Measurements from ENCODE around the gene LMBRD1. TPM values are rescaled to one million over a fixed set of nuclear protein-coding genes. Genes with fewer than 3 reads are reported as not detected.

The LMBRD1 gene
- polyA plus RNA-seq, 1 donor (not counting 4 experiments of a cell fraction or from before 2014, with no cell fraction given) = 30.1 TPM

DNA sequence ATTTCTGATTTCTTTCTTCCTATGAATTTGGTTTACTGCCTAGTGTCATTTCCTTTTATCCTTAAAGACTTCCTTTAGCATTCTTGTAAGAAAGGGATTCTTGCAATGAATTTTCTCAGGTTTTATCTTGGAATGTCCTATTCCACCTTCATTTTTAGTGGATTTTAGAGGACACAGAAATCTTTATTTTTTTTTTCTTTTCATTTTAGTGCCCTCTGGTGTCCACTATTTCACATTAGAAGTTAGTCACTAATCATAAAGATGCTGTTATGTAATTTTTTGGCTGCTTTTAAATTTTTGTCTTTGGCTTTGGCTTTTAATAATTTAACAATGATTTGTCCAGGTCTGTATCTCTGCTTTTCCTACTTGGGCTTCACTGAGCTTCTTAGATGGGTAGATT lies 28.1 kb downstream of the LMBRD1 start:
- dilution Hi-C loops (cut with MboI; ENCODE audit: extremely low pct_ligation_motif_present, low sequenced_read_pairs) = no loop called here

DNA sequence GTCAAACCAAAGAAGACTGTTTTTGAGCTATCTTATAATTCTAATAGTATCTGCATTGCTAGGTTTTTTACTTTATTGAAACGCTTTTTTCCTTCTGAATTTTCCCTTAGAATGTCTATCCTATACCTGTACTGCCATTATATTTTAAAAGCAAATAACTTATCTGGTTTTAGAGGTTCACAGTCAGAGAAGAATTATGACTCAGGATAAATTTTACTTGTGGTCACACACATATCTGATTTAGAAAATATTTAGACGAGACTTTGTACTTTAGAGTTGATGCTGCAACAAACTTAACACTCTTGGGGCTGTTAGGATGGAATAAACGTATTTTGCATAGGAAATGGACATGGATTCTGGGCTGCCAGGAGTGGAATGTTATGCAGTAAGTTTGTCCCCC lies 33.0 kb downstream of the LMBRD1 start:
- Histone ChIP-seq H3K27ac (ENCODE audit: control insufficient read depth, insufficient read depth, low read length) (no peak overlapping the region), H3K4me2 (ENCODE audit: control insufficient read depth, extremely low read depth, insufficient read depth, low read depth, low read length) (no peak overlapping the region), H3K36me3 (ENCODE audit: control insufficient read depth in 2 of 2, extremely low read depth in 1 of 2, insufficient read depth in 2 of 2, low read length in 2 of 2) (peaks cover 0 to 2% of the 10 kb centered on the region in 2 experiments), H3K27me3 (ENCODE audit: control insufficient read depth, extremely low read depth, insufficient read depth, low read length) (no peaks in the 10 kb centered on the region), H3K9me1 (ENCODE audit: control insufficient read depth, extremely low read depth, insufficient read depth, low read length) (no peaks in the 10 kb centered on the region), H4K20me1 (ENCODE audit: control insufficient read depth, extremely low read depth, insufficient read depth, low read length) (no peaks in the 10 kb centered on the region), H3K79me2 (ENCODE audit: control insufficient read depth, insufficient read depth, low read length) (no peaks in the 10 kb centered on the region), H3K9ac (ENCODE audit: control insufficient read depth, extremely low read depth, insufficient read depth, low read length) (no peak overlapping the region), H3K4me1 (ENCODE audit: control insufficient read depth, extremely low read depth, insufficient read depth, low read length) (no peaks in the 10 kb centered on the region), H3K9me3 (ENCODE audit: control insufficient read depth, low read depth, low read length) (no peaks in the 10 kb centered on the region), H3K4me3 (ENCODE audit: control insufficient read depth in 2 of 3, extremely low read depth in 1 of 3, insufficient read depth in 2 of 3, low read depth in 1 of 3, low read length in 3 of 3) (no peak overlapping the region), H2AFZ (ENCODE audit: control insufficient read depth, low read length) (no peak overlapping the region)
- DNase-seq (ENCODE audit: low read depth, low spot score) = no peak
- FAIRE-seq = no peak
- TF ChIP-seq, protein P1, sequence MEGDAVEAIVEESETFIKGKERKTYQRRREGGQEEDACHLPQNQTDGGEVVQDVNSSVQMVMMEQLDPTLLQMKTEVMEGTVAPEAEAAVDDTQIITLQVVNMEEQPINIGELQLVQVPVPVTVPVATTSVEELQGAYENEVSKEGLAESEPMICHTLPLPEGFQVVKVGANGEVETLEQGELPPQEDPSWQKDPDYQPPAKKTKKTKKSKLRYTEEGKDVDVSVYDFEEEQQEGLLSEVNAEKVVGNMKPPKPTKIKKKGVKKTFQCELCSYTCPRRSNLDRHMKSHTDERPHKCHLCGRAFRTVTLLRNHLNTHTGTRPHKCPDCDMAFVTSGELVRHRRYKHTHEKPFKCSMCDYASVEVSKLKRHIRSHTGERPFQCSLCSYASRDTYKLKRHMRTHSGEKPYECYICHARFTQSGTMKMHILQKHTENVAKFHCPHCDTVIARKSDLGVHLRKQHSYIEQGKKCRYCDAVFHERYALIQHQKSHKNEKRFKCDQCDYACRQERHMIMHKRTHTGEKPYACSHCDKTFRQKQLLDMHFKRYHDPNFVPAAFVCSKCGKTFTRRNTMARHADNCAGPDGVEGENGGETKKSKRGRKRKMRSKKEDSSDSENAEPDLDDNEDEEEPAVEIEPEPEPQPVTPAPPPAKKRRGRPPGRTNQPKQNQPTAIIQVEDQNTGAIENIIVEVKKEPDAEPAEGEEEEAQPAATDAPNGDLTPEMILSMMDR (optimal IDR thresholded peaks at IDR 0.05 in 1 of 3, IDR thresholded peaks at IDR 0.05 in 1 of 3, conservative IDR thresholded peaks at IDR 0.05 in 1 of 3; ENCODE audit: extremely low read depth in 1 of 3, insufficient read depth in 2 of 3, low read length in 3 of 3) = no peak
- no peak for TF ChIP-seq EZH2 (IDR thresholded peaks at IDR 0.05; ENCODE audit: low read length)
- dilution Hi-C loops (cut with MboI; ENCODE audit: extremely low pct_ligation_motif_present, low sequenced_read_pairs) = no loop called here

More for the DNA sequence above, 28.1 kb downstream of the LMBRD1 start:
- Histone ChIP-seq H3K27me3 (ENCODE audit: control insufficient read depth, extremely low read depth, insufficient read depth, low read length) (no peaks in the 10 kb centered on the region), H3K4me1 (ENCODE audit: control insufficient read depth, extremely low read depth, insufficient read depth, low read length) (no peaks in the 10 kb centered on the region), H3K9me3 (ENCODE audit: control insufficient read depth, low read depth, low read length) (no peaks in the 10 kb centered on the region), H3K4me2 (ENCODE audit: control insufficient read depth, extremely low read depth, insufficient read depth, low read depth, low read length) (no peak overlapping the region), H3K36me3 (ENCODE audit: control insufficient read depth in 2 of 2, extremely low read depth in 1 of 2, insufficient read depth in 2 of 2, low read length in 2 of 2) (peaks cover 0 to 2% of the 10 kb centered on the region in 2 experiments), H3K9me1 (ENCODE audit: control insufficient read depth, extremely low read depth, insufficient read depth, low read length) (no peaks in the 10 kb centered on the region), H3K27ac (ENCODE audit: control insufficient read depth, insufficient read depth, low read length) (no peak overlapping the region), H2AFZ (ENCODE audit: control insufficient read depth, low read length) (no peak overlapping the region), H4K20me1 (ENCODE audit: control insufficient read depth, extremely low read depth, insufficient read depth, low read length) (no peaks in the 10 kb centered on the region), H3K79me2 (ENCODE audit: control insufficient read depth, insufficient read depth, low read length) (no peaks in the 10 kb centered on the region), H3K9ac (ENCODE audit: control insufficient read depth, extremely low read depth, insufficient read depth, low read length) (no peak overlapping the region), H3K4me3 (ENCODE audit: control insufficient read depth in 2 of 3, extremely low read depth in 1 of 3, insufficient read depth in 2 of 3, low read depth in 1 of 3, low read length in 3 of 3) (no peak overlapping the region)
- FAIRE-seq (no peak), DNase-seq (ENCODE audit: low read depth, low spot score) (no peak)
- TF ChIP-seq, protein P1 (optimal IDR thresholded peaks at IDR 0.05 in 1 of 3, IDR thresholded peaks at IDR 0.05 in 1 of 3, conservative IDR thresholded peaks at IDR 0.05 in 1 of 3; ENCODE audit: extremely low read depth in 1 of 3, insufficient read depth in 2 of 3, low read length in 3 of 3) = no peak
- TF ChIP-seq EZH2 (IDR thresholded peaks at IDR 0.05; ENCODE audit: low read length) = no peak
